HL-60 (cell line): Measurements from ENCODE around the gene SPATA2.

ENCODE experiments used
- DNase-seq, 2 experiments: peaks; one replicate each; pipeline ENCODE4 v3.0.0-alpha.2; 2010 to 2020; ENCODE audit warnings: low read depth in 1 of 2, low spot score in 1 of 2
- H3K27ac ChIP-seq: fragments of 250-450 bp; sonication (Bioruptor Pico); replicated peaks from 2 replicates; pipeline ENCODE4 v1.5.1; 2020; ENCODE audit warnings: mild to moderate bottlenecking, moderate library complexity
- H3K27me3 ChIP-seq: fragments of 250-450 bp; sonication (Bioruptor Pico); 2 replicates; pipeline ENCODE4 v1.5.1; 2021; ENCODE audit warnings: mild to moderate bottlenecking, moderate library complexity; ENCODE audit not compliant: insufficient read depth, poor library complexity, severe bottlenecking
- H3K4me3 ChIP-seq: replicated peaks from 2 replicates; pipeline ENCODE4 v1.5.1; 2011; ENCODE audit warnings: mild to moderate bottlenecking, control low read depth, low read length; ENCODE audit not compliant: insufficient read depth
- CTCF ChIP-seq: IDR thresholded peaks from one replicate; pipeline ENCODE4 v1.5.1; 2011; ENCODE audit warnings: low read length, control low read depth, inconsistent platforms; ENCODE audit not compliant: insufficient read depth
- GABPA ChIP-seq: IDR thresholded peaks from 2 replicates; pipeline ENCODE4 v1.6.1; 2012; ENCODE audit warnings: low read depth
- POLR2AphosphoS5 ChIP-seq: IDR thresholded peaks from 2 replicates; pipeline ENCODE4 v1.6.1; 2012; ENCODE audit warnings: low read depth
- REST ChIP-seq: IDR thresholded peaks from 2 replicates; pipeline ENCODE4 v1.6.1; 2012; ENCODE audit warnings: low read depth; ENCODE audit not compliant: insufficient replicate concordance
- SPI1 ChIP-seq: IDR thresholded peaks from 2 replicates; pipeline ENCODE4 v1.6.1; 2012; ENCODE audit warnings: low read depth, mild to moderate bottlenecking, borderline replicate concordance

The SPATA2 gene

GRCh38 chr20:49880177-49880576 is 35.2 kb downstream of the SPATA2 start:
- no peaks in the 10 kb centered on the region for H3K27me3 ChIP-seq
- H3K4me3 ChIP-seq: no peak overlapping the region
- H3K27ac ChIP-seq: no peak overlapping the region
- DNase-seq: no peak
- TF ChIP-seq REST (no peak), GABPA (no peak), SPI1 (no peak), CTCF (no peak), POLR2AphosphoS5 (no peak)

GRCh38 chr20:49878977-49879376 is 36.4 kb downstream of the SPATA2 start:
- H3K27me3 ChIP-seq: no peaks in the 10 kb centered on the region
- no peak for DNase-seq
- no peak overlapping the region for H3K27ac ChIP-seq
- H3K4me3 ChIP-seq: no peak overlapping the region
- TF ChIP-seq REST: no peak

- no peak overlapping the region for H3K27ac ChIP-seq
- DNase-seq: no peak
- TF ChIP-seq SPI1: no peak
- TF ChIP-seq REST: no peak
- TF ChIP-seq CTCF: no peak
- no peak for TF ChIP-seq POLR2AphosphoS5
- TF ChIP-seq GABPA: no peak
- no peak overlapping the region for H3K4me3 ChIP-seq
- no peaks in the 10 kb centered on the region for H3K27me3 ChIP-seq
Observed at GRCh38 chr20:49877386-49877921, 37.9 kb downstream of the SPATA2 start.
